Body of pancreas (tissue), 4 donors: Measurements from ENCODE around the gene SLC35A3. TPM values are rescaled to one million over a fixed set of nuclear protein-coding genes. Genes with fewer than 3 reads are reported as not detected.

ENCODE experiments used
- ATAC-seq: fragments of 150-250 bp; one replicate; pipeline ENCODE4 v1.9.1; 2016
- DNase-seq, 4 donors: peaks; one replicate each; pipeline ENCODE4 v3.0.0-alpha.2; 2019
- H3K27ac ChIP-seq, 4 donors: fragments of 200-600 bp; sonication (generic); 1 replicate in 3 of 4; 2 replicates in 1 of 4; pipeline versions ENCODE4 v1.5.1 to v1.6.1; 2016 to 2019; ENCODE audit warnings: mild to moderate bottlenecking in 1 of 4, mixed read lengths in 1 of 4, moderate library complexity in 1 of 4
- H3K27me3 ChIP-seq, 2 donors: fragments of 200-600 bp; sonication (generic); one replicate each; pipeline ENCODE4 v1.6.0; 2016; ENCODE audit warnings: mild to moderate bottlenecking in 1 of 2
- H3K36me3 ChIP-seq, 2 donors: fragments of 200-600 bp; sonication (generic); replicated peaks in 1 of 2; 2 replicates each; pipeline ENCODE4 v1.5.1; 2016; ENCODE audit warnings: low read depth in 2 of 2; ENCODE audit not compliant: insufficient read depth in 1 of 2
- H3K4me1 ChIP-seq: fragments of 200-600 bp; sonication (generic); one replicate; pipeline ENCODE4 v1.6.0; 2016
- H3K4me3 ChIP-seq, 2 donors: fragments of 200-600 bp; sonication (generic); 1 replicate in 1 of 2; 2 replicates in 1 of 2; pipeline ENCODE4 v1.5.1; 2016 to 2019
- H3K9me3 ChIP-seq, 3 donors: fragments of 200-600 bp; sonication (generic); 1 replicate in 2 of 3; 2 replicates in 1 of 3; pipeline ENCODE4 v1.5.1; 2016
- POLR2A ChIP-seq, 3 donors: fragments of 450-650 bp; IDR thresholded peaks; one replicate each; pipeline ENCODE4 v1.6.1; 2016; ENCODE audit warnings: antibody characterized with exemption in 3 of 3, mild to moderate bottlenecking in 2 of 3
- WGBS, 2 donors: methylation state at CpG; one replicate each; pipeline ENCODE4 v1.1.5; 2017; 5-methylcytosine and 5-hydroxymethylcytosine counted together
- intact Hi-C: fragments of 100-400 bp; cut with DNase I; formaldehyde crosslinking; loops from one replicate; pipeline ENCODE4 v1.15.1; 2023
- total RNA-seq, 2 donors: library from RNA; depleted of rRNA; stranded (reverse); fragments of >200 nt; gene quantifications; one replicate each; pipeline ENCODE4 v1.1.0, GENCODE V29; 2016
- TF ChIP-seq, protein P1 (sequence below), 7 experiments: fragments of 450-650 bp in 4 of 7; fragments of 200-600 bp in 3 of 7; sonication (generic) in 3 of 7; IDR thresholded peaks; one replicate each; pipeline ENCODE4 v1.5.1; 2016 to 2019; ENCODE audit warnings: antibody characterized with exemption in 7 of 7

Gene SLC35A3
- total RNA-seq: 10 to 100 TPM; 11.5 to 26.5 TPM

- Histone ChIP-seq H3K36me3 (no peaks in the 10 kb centered on the region), H3K4me1 (peaks cover 43% of the 10 kb centered on the region), H3K27ac (peak within 1 kb of the TSS; percentile 45 to 90 (median 78)), H3K4me3 (peak within 1 kb of the TSS; percentile 85 to 96), H3K27me3 (no peaks in the 10 kb centered on the region), H3K9me3 (no peaks in the 10 kb centered on the region)
- ATAC-seq (peak; percentile 96), DNase-seq (peak; percentile 87 to 91 (median 90))
- intact Hi-C loops: no loop called here
- 0 to 1% methylated on average over 40 to 47 of the region's 74 CpGs for WGBS, 2 donors
- TF ChIP-seq POLR2A (IDR thresholded peaks at IDR 0.05): peak; percentile 41 to 86 (median 76)
- TF ChIP-seq, protein P1, sequence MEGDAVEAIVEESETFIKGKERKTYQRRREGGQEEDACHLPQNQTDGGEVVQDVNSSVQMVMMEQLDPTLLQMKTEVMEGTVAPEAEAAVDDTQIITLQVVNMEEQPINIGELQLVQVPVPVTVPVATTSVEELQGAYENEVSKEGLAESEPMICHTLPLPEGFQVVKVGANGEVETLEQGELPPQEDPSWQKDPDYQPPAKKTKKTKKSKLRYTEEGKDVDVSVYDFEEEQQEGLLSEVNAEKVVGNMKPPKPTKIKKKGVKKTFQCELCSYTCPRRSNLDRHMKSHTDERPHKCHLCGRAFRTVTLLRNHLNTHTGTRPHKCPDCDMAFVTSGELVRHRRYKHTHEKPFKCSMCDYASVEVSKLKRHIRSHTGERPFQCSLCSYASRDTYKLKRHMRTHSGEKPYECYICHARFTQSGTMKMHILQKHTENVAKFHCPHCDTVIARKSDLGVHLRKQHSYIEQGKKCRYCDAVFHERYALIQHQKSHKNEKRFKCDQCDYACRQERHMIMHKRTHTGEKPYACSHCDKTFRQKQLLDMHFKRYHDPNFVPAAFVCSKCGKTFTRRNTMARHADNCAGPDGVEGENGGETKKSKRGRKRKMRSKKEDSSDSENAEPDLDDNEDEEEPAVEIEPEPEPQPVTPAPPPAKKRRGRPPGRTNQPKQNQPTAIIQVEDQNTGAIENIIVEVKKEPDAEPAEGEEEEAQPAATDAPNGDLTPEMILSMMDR (IDR thresholded peaks at IDR 0.05): peak in 1 of 7 experiments; percentile 6
Observed at GRCh38 chr1:99969729-99970621, at the start of gene SLC35A3. SLC35A3 (plus strand) TSS chr1:99969996; CDS start chr1:99993555, 23,559 bp downstream.

DNA sequence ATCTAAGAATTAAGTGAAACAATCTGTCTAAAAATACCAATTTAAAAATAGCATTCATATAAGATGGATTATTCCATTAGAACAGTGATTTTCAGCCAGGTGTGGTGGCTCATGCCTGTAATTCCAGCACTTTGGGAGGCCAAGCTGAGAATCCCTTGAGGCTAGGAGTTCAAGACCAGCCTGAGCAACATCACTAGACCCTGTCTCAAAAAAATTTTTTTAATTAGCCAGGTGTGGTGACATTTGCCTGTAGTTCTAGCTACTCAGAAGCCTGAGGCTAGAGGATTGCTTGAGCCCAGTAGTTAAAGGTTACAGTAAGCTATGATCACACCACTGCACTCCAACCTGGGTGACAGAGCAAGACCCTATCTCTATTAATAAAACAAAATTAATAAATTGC lies 35.0 kb upstream of the SLC35A3 start:
- TF ChIP-seq, protein P1 (IDR thresholded peaks at IDR 0.05): no peak
- no peak for TF ChIP-seq POLR2A (IDR thresholded peaks at IDR 0.05)
- Histone ChIP-seq H3K36me3 (no peaks in the 10 kb centered on the region), H3K27me3 (no peaks in the 10 kb centered on the region), H3K9me3 (no peaks in the 10 kb centered on the region), H3K27ac (no peak overlapping the region), H3K4me3 (no peak overlapping the region), H3K4me1 (no peaks in the 10 kb centered on the region)
- intact Hi-C loops: no loop called here
- DNase-seq: no peak
- no peak for ATAC-seq

GRCh38 chr1:99935534-99935933 lies 34.3 kb upstream of the SLC35A3 start:
- Histone ChIP-seq H3K9me3 (no peaks in the 10 kb centered on the region), H3K27ac (no peak overlapping the region), H3K4me1 (no peaks in the 10 kb centered on the region), H3K36me3 (no peaks in the 10 kb centered on the region), H3K27me3 (no peaks in the 10 kb centered on the region), H3K4me3 (no peak overlapping the region)
- intact Hi-C loops: no loop called here
- TF ChIP-seq, protein P1 (IDR thresholded peaks at IDR 0.05): no peak
- TF ChIP-seq POLR2A (IDR thresholded peaks at IDR 0.05): no peak
- 80 to 84% methylated on average over 1 of the region's 1 CpG for WGBS, 2 donors
- no peak for ATAC-seq
- no peak for DNase-seq

- no peak for DNase-seq
Observed at GRCh38 chr1:99936071-99936470, 33.7 kb upstream of the SLC35A3 start.

More at GRCh38 chr1:99936071-99936470, 33.7 kb upstream of the SLC35A3 start:
- H3K36me3 ChIP-seq: no peaks in the 10 kb centered on the region
- 86 to 97% methylated on average over 3 of the region's 3 CpGs for WGBS, 2 donors
- no peak for ATAC-seq
- intact Hi-C loops: no loop called here
- H3K27ac ChIP-seq: no peak overlapping the region
- no peaks in the 10 kb centered on the region for H3K27me3 ChIP-seq
- TF ChIP-seq, protein P1 (IDR thresholded peaks at IDR 0.05): no peak
- no peak for TF ChIP-seq POLR2A (IDR thresholded peaks at IDR 0.05)
- no peaks in the 10 kb centered on the region for H3K9me3 ChIP-seq
- no peak overlapping the region for H3K4me3 ChIP-seq
- H3K4me1 ChIP-seq: no peaks in the 10 kb centered on the region
